GM23338 (cell line): ENCODE results near the gene KCNK3. TPM values are rescaled to one million over a fixed set of nuclear protein-coding genes. Genes with fewer than 3 reads are reported as not detected.

Experiments used
- ATAC-seq: fragments of 200-7000 bp; cut with Tn5 transposase; 3 replicates; pipeline ENCODE4 v1.9.1; 2020
- DNase-seq: peaks from one replicate; pipeline ENCODE4 v3.0.0-alpha.2; 2015; ENCODE audit warnings: low spot score
- H2AFZ ChIP-seq: fragments of 200-600 bp; sonication (generic); 2 replicates; pipeline ENCODE4 v1.8.0; 2016; ENCODE audit warnings: antibody characterized with exemption, mild to moderate bottlenecking, moderate library complexity
- H3F3A ChIP-seq: fragments of 200-600 bp; sonication (generic); replicated peaks from 2 replicates; pipeline ENCODE4 v1.8.0; 2017; ENCODE audit warnings: antibody characterized with exemption, mixed run types, low read depth
- H3K27ac ChIP-seq: fragments of 200-600 bp; sonication (generic); 2 replicates; pipeline ENCODE4 v1.6.1; 2016; ENCODE audit warnings: low read depth
- H3K27me3 ChIP-seq: fragments of 200-600 bp; sonication (generic); 2 replicates; pipeline ENCODE4 v1.8.0; 2016; ENCODE audit warnings: mild to moderate bottlenecking, mixed run types, moderate library complexity; ENCODE audit not compliant: insufficient read depth
- H3K36me3 ChIP-seq: fragments of 200-600 bp; sonication (generic); 2 replicates; pipeline ENCODE4 v1.8.0; 2016; ENCODE audit warnings: mild to moderate bottlenecking; ENCODE audit not compliant: insufficient read depth
- H3K4me1 ChIP-seq: fragments of 200-600 bp; sonication (generic); 2 replicates; pipeline ENCODE4 v1.8.0; 2016; ENCODE audit warnings: mild to moderate bottlenecking, moderate library complexity; ENCODE audit not compliant: insufficient read depth
- H3K4me2 ChIP-seq: fragments of 200-600 bp; sonication (generic); 2 replicates; pipeline ENCODE4 v1.7.1; 2017; ENCODE audit warnings: mixed run types
- H3K4me3 ChIP-seq: fragments of 200-600 bp; sonication (generic); 2 replicates; pipeline ENCODE4 v1.6.1; 2016; ENCODE audit warnings: mixed run types
- H3K79me2 ChIP-seq: fragments of 200-600 bp; sonication (generic); replicated peaks from 2 replicates; pipeline ENCODE4 v1.8.0; 2017; ENCODE audit warnings: mild to moderate bottlenecking; ENCODE audit not compliant: insufficient read depth
- H3K9me2 ChIP-seq: fragments of 200-600 bp; sonication (generic); 2 replicates; pipeline ENCODE4 v1.8.0; 2017; ENCODE audit not compliant: insufficient read depth
- H4K20me1 ChIP-seq: fragments of 200-600 bp; sonication (generic); replicated peaks from 2 replicates; pipeline ENCODE4 v1.8.0; 2017; ENCODE audit warnings: mild to moderate bottlenecking; ENCODE audit not compliant: insufficient read depth
- H3K27ac Mint-ChIP-seq: 2 replicates; pipeline ENCODE4 v1.8.0; 2020; ENCODE audit warnings: inconsistent platforms, mild to moderate bottlenecking, moderate library complexity, mixed read lengths
- H3K27me3 Mint-ChIP-seq: 3 replicates; pipeline ENCODE4 v1.8.0; 2022; ENCODE audit warnings: low read depth, mild to moderate bottlenecking, moderate library complexity, mixed read lengths, inconsistent platforms; ENCODE audit not compliant: insufficient read depth, poor library complexity
- H3K36me3 Mint-ChIP-seq: 3 replicates; pipeline ENCODE4 v1.8.0; 2021; ENCODE audit warnings: low read depth, mild to moderate bottlenecking, inconsistent platforms, moderate library complexity, mixed read lengths
- H3K4me1 Mint-ChIP-seq: 3 replicates; pipeline ENCODE4 v1.8.0; 2020; ENCODE audit warnings: mild to moderate bottlenecking, inconsistent platforms, mixed read lengths
- H3K4me3 Mint-ChIP-seq: 3 replicates; pipeline ENCODE4 v1.8.0; 2021; ENCODE audit warnings: moderate library complexity, mild to moderate bottlenecking, inconsistent platforms, mixed read lengths
- H3K9me3 Mint-ChIP-seq: 3 replicates; pipeline ENCODE4 v1.8.0; 2020; ENCODE audit warnings: moderate library complexity, mild to moderate bottlenecking, inconsistent platforms, mixed read lengths
- CREB1 ChIP-seq: fragments of 250-450 bp; sonication (Bioruptor Pico); IDR thresholded peaks from 2 replicates; pipeline ENCODE4 v1.5.0; 2020; ENCODE audit warnings: low read depth, mild to moderate bottlenecking, moderate library complexity
- CTCF ChIP-seq, 2 experiments: fragments of 200-600 bp in 1 of 2; sonication (generic) in 1 of 2; conservative IDR thresholded peaks; 2 replicates each; pipeline versions ENCODE4 v1.5.1 to v1.6.1; 2016 to 2017; ENCODE audit warnings: antibody characterized with exemption in 2 of 2, low read depth in 2 of 2, mild to moderate bottlenecking in 2 of 2, moderate library complexity in 1 of 2
- ETS1 ChIP-seq: IDR thresholded peaks from 2 replicates; pipeline ENCODE4 v1.6.1; 2016; ENCODE audit warnings: antibody characterized with exemption
- EZH2 ChIP-seq: fragments of 200-600 bp; sonication (generic); IDR thresholded peaks from one replicate; pipeline ENCODE4 v1.8.0; 2017; ENCODE audit warnings: antibody characterized with exemption, mild to moderate bottlenecking, low read depth; ENCODE audit not compliant: unreplicated experiment
- JUNB ChIP-seq: IDR thresholded peaks from one replicate; pipeline ENCODE4 v1.6.1; 2016; ENCODE audit warnings: antibody characterized with exemption; ENCODE audit not compliant: unreplicated experiment
- NANOG ChIP-seq: IDR thresholded peaks from 2 replicates; pipeline ENCODE4 v1.6.1; 2016; ENCODE audit warnings: antibody characterized with exemption, borderline replicate concordance
- REST ChIP-seq: IDR thresholded peaks from one replicate; pipeline ENCODE4 v1.6.1; 2018; ENCODE audit warnings: antibody characterized with exemption; ENCODE audit not compliant: unreplicated experiment
- STAT1 ChIP-seq: IDR thresholded peaks from one replicate; pipeline ENCODE4 v1.6.1; 2016; ENCODE audit warnings: antibody characterized with exemption; ENCODE audit not compliant: unreplicated experiment
- ZNF114 ChIP-seq: fragments of 250-450 bp; sonication (Bioruptor Pico); IDR thresholded peaks from 2 replicates; pipeline ENCODE4 v1.5.0; 2020; ENCODE audit warnings: mild to moderate bottlenecking, moderate library complexity
- ZNF462 ChIP-seq: fragments of 250-450 bp; sonication (Bioruptor Pico); IDR thresholded peaks from 2 replicates; pipeline ENCODE4 v1.5.0; 2020; ENCODE audit warnings: mild to moderate bottlenecking, moderate library complexity
- polyA plus RNA-seq: library from polyadenylated mRNA; unstranded; fragments of >200 nt; fragmentation: Nextera tagmentation; extraction: Ambion mirVana; gene quantifications from 2 replicates; pipeline ENCODE4 v1.2.1, GENCODE V29; 2016
- total RNA-seq: library from RNA; depleted of rRNA; stranded (reverse); fragments of >200 nt; shearing (Covaris generic); gene quantifications from 2 replicates; pipeline ENCODE4 v1.2.3, GENCODE V29; 2014

Gene KCNK3
- total and polyA plus RNA-seq, 2 experiments from 2014 or later, result not detected

- TF ChIP-seq JUNB (no peak), CTCF (conservative IDR thresholded peaks at IDR 0.05; ENCODE audit: low read depth in 2 of 2) (no peak), ZNF114 (CRISPR knock-in tag) (no peak), EZH2 (no peak), NANOG (no peak), ETS1 (no peak), STAT1 (no peak)
These were observed 40.7 kb upstream of the KCNK3 start (continued) for GRCh38 chr2:26651799-26652198.

- Histone ChIP-seq H3K79me2 (no peaks in the 10 kb centered on the region), H3K27me3 (no peaks in the 10 kb centered on the region), H3K4me1 (peaks cover 5% of the 10 kb centered on the region), H3K36me3 (no peaks in the 10 kb centered on the region), H3K4me3 (no peak overlapping the region), H3K4me2 (no peak overlapping the region), H3K27ac (no peak overlapping the region), H3F3A (no peaks in the 10 kb centered on the region), H3K9me2 (no peaks in the 10 kb centered on the region), H2AFZ (no peak overlapping the region), H4K20me1 (no peaks in the 10 kb centered on the region)
- DNase-seq (no peak), ATAC-seq (no peak)
- H3K27ac Mint-ChIP-seq, result no peak overlapping the region
- no peaks in the 10 kb centered on the region; the same call in 2 of the 3 replicates for H3K36me3 Mint-ChIP-seq
- H3K4me1 Mint-ChIP-seq, result peaks cover 23% of the 10 kb centered on the region
- H3K9me3 Mint-ChIP-seq, result no peaks in the 10 kb centered on the region
- no peak overlapping the region for H3K4me3 Mint-ChIP-seq
- peaks cover 14% of the 10 kb centered on the region for H3K27me3 Mint-ChIP-seq
- TF ChIP-seq JUNB, result no peak
- TF ChIP-seq REST, result no peak
- TF ChIP-seq ZNF462, result no peak
- TF ChIP-seq CREB1, result no peak
- TF ChIP-seq STAT1, result no peak
- TF ChIP-seq ETS1, result no peak
These were observed 40.0 kb upstream of the KCNK3 start for GRCh38 chr2:26652361-26653041.
